ENCODE data around the gene PRCP.

Gene PRCP

GRCh38 chr11:82873919-82874333 is 26.3 kb downstream of the PRCP start:
- DNase-seq = no peak
- no peak overlapping the region for H3K27ac ChIP-seq (ENCODE audit: insufficient read depth, low read length, poor library complexity, severe bottlenecking)
- H3K4me1 ChIP-seq (ENCODE audit: control insufficient read depth, insufficient read depth, low read length, poor library complexity, severe bottlenecking) = peaks cover 16% of the 10 kb centered on the region
- peak overlapping the region; percentile 7 for H3K4me3 ChIP-seq (ENCODE audit: insufficient read depth, low read depth, low read length, poor library complexity, severe bottlenecking)
- H3K9me3 ChIP-seq (ENCODE audit: control insufficient read depth, low read length) = no peaks in the 10 kb centered on the region
- no peaks in the 10 kb centered on the region for H3K36me3 ChIP-seq (ENCODE audit: control insufficient read depth, insufficient read depth, low read length)
- H3K27me3 ChIP-seq (replicated peaks; ENCODE audit: control insufficient read depth, insufficient read depth, low read length, poor library complexity, severe bottlenecking) = no peaks in the 10 kb centered on the region

GRCh38 chr11:82872377-82873150 is 27.7 kb downstream of the PRCP start:
- Histone ChIP-seq H3K27ac (ENCODE audit: insufficient read depth, low read length, poor library complexity, severe bottlenecking) (no peak overlapping the region), H3K4me3 (ENCODE audit: insufficient read depth, low read depth, low read length, poor library complexity, severe bottlenecking) (no peak overlapping the region), H3K27me3 (replicated peaks; ENCODE audit: control insufficient read depth, insufficient read depth, low read length, poor library complexity, severe bottlenecking) (no peaks in the 10 kb centered on the region), H3K4me1 (ENCODE audit: control insufficient read depth, insufficient read depth, low read length, poor library complexity, severe bottlenecking) (peaks cover 16% of the 10 kb centered on the region), H3K36me3 (ENCODE audit: control insufficient read depth, insufficient read depth, low read length) (no peaks in the 10 kb centered on the region), H3K9me3 (ENCODE audit: control insufficient read depth, low read length) (no peaks in the 10 kb centered on the region)
- no peak for DNase-seq

- Histone ChIP-seq H3K4me1 (ENCODE audit: control insufficient read depth, insufficient read depth, low read length, poor library complexity, severe bottlenecking) (peaks cover 16% of the 10 kb centered on the region), H3K27me3 (replicated peaks; ENCODE audit: control insufficient read depth, insufficient read depth, low read length, poor library complexity, severe bottlenecking) (no peaks in the 10 kb centered on the region), H3K27ac (ENCODE audit: insufficient read depth, low read length, poor library complexity, severe bottlenecking) (no peak overlapping the region), H3K4me3 (ENCODE audit: insufficient read depth, low read depth, low read length, poor library complexity, severe bottlenecking) (no peak overlapping the region), H3K9me3 (ENCODE audit: control insufficient read depth, low read length) (no peaks in the 10 kb centered on the region), H3K36me3 (ENCODE audit: control insufficient read depth, insufficient read depth, low read length) (no peaks in the 10 kb centered on the region)
- DNase-seq = no peak
These were observed 28.6 kb downstream of the PRCP start for GRCh38 chr11:82871646-82872045.

GRCh38 chr11:82869657-82870056 is 30.6 kb downstream of the PRCP start:
- no peak overlapping the region for H3K27ac ChIP-seq (ENCODE audit: insufficient read depth, low read length, poor library complexity, severe bottlenecking)
- DNase-seq = no peak
- H3K9me3 ChIP-seq (ENCODE audit: control insufficient read depth, low read length) = no peaks in the 10 kb centered on the region

GRCh38 chr11:82867495-82868082 is 32.6 kb downstream of the PRCP start:
- Histone ChIP-seq H3K27me3 (replicated peaks; ENCODE audit: control insufficient read depth, insufficient read depth, low read length, poor library complexity, severe bottlenecking) (no peaks in the 10 kb centered on the region), H3K27ac (ENCODE audit: insufficient read depth, low read length, poor library complexity, severe bottlenecking) (no peak overlapping the region), H3K4me3 (ENCODE audit: insufficient read depth, low read depth, low read length, poor library complexity, severe bottlenecking) (no peak overlapping the region), H3K4me1 (ENCODE audit: control insufficient read depth, insufficient read depth, low read length, poor library complexity, severe bottlenecking) (peaks cover under 1% of the 10 kb centered on the region), H3K9me3 (ENCODE audit: control insufficient read depth, low read length) (no peaks in the 10 kb centered on the region), H3K36me3 (ENCODE audit: control insufficient read depth, insufficient read depth, low read length) (no peaks in the 10 kb centered on the region)
- DNase-seq = peak; percentile 17 to 68 (median 36)

More at GRCh38 chr11:82869657-82870056, 30.6 kb downstream of the PRCP start:
- Histone ChIP-seq H3K4me3 (ENCODE audit: insufficient read depth, low read depth, low read length, poor library complexity, severe bottlenecking) (no peak overlapping the region), H3K27me3 (replicated peaks; ENCODE audit: control insufficient read depth, insufficient read depth, low read length, poor library complexity, severe bottlenecking) (no peaks in the 10 kb centered on the region), H3K4me1 (ENCODE audit: control insufficient read depth, insufficient read depth, low read length, poor library complexity, severe bottlenecking) (peaks cover 16% of the 10 kb centered on the region), H3K36me3 (ENCODE audit: control insufficient read depth, insufficient read depth, low read length) (no peaks in the 10 kb centered on the region)

GRCh38 chr11:82865841-82866240 is 34.4 kb downstream of the PRCP start:
- no peak for DNase-seq
- no peaks in the 10 kb centered on the region for H3K27me3 ChIP-seq (replicated peaks; ENCODE audit: control insufficient read depth, insufficient read depth, low read length, poor library complexity, severe bottlenecking)
- no peaks in the 10 kb centered on the region for H3K4me1 ChIP-seq (ENCODE audit: control insufficient read depth, insufficient read depth, low read length, poor library complexity, severe bottlenecking)
- no peaks in the 10 kb centered on the region for H3K9me3 ChIP-seq (ENCODE audit: control insufficient read depth, low read length)
- no peak overlapping the region for H3K27ac ChIP-seq (ENCODE audit: insufficient read depth, low read length, poor library complexity, severe bottlenecking)
- H3K4me3 ChIP-seq (ENCODE audit: insufficient read depth, low read depth, low read length, poor library complexity, severe bottlenecking) = no peak overlapping the region
- no peaks in the 10 kb centered on the region for H3K36me3 ChIP-seq (ENCODE audit: control insufficient read depth, insufficient read depth, low read length)

- Histone ChIP-seq H3K4me3 (ENCODE audit: insufficient read depth, low read depth, low read length, poor library complexity, severe bottlenecking) (no peak overlapping the region), H3K36me3 (ENCODE audit: control insufficient read depth, insufficient read depth, low read length) (no peaks in the 10 kb centered on the region), H3K27me3 (replicated peaks; ENCODE audit: control insufficient read depth, insufficient read depth, low read length, poor library complexity, severe bottlenecking) (no peaks in the 10 kb centered on the region), H3K4me1 (ENCODE audit: control insufficient read depth, insufficient read depth, low read length, poor library complexity, severe bottlenecking) (no peaks in the 10 kb centered on the region), H3K9me3 (ENCODE audit: control insufficient read depth, low read length) (no peaks in the 10 kb centered on the region), H3K27ac (ENCODE audit: insufficient read depth, low read length, poor library complexity, severe bottlenecking) (no peak overlapping the region)
- DNase-seq = no peak
These were observed 36.0 kb downstream of the PRCP start for GRCh38 chr11:82864268-82864667.

GRCh38 chr11:82863209-82863608 is 37.0 kb downstream of the PRCP start:
- DNase-seq = no peak
- H3K27ac ChIP-seq (ENCODE audit: insufficient read depth, low read length, poor library complexity, severe bottlenecking) = no peak overlapping the region
- H3K9me3 ChIP-seq (ENCODE audit: control insufficient read depth, low read length) = no peaks in the 10 kb centered on the region
- no peak overlapping the region for H3K4me3 ChIP-seq (ENCODE audit: insufficient read depth, low read depth, low read length, poor library complexity, severe bottlenecking)
- no peaks in the 10 kb centered on the region for H3K36me3 ChIP-seq (ENCODE audit: control insufficient read depth, insufficient read depth, low read length)
- no peaks in the 10 kb centered on the region for H3K4me1 ChIP-seq (ENCODE audit: control insufficient read depth, insufficient read depth, low read length, poor library complexity, severe bottlenecking)
- H3K27me3 ChIP-seq (replicated peaks; ENCODE audit: control insufficient read depth, insufficient read depth, low read length, poor library complexity, severe bottlenecking) = no peaks in the 10 kb centered on the region

- DNase-seq = no peak
- Histone ChIP-seq H3K27ac (ENCODE audit: insufficient read depth, low read length, poor library complexity, severe bottlenecking) (no peak overlapping the region), H3K4me3 (ENCODE audit: insufficient read depth, low read depth, low read length, poor library complexity, severe bottlenecking) (no peak overlapping the region), H3K27me3 (replicated peaks; ENCODE audit: control insufficient read depth, insufficient read depth, low read length, poor library complexity, severe bottlenecking) (no peaks in the 10 kb centered on the region), H3K36me3 (ENCODE audit: control insufficient read depth, insufficient read depth, low read length) (no peaks in the 10 kb centered on the region), H3K9me3 (ENCODE audit: control insufficient read depth, low read length) (no peaks in the 10 kb centered on the region), H3K4me1 (ENCODE audit: control insufficient read depth, insufficient read depth, low read length, poor library complexity, severe bottlenecking) (no peaks in the 10 kb centered on the region)
These were observed 37.9 kb downstream of the PRCP start for GRCh38 chr11:82862379-82862778.

- no peaks in the 10 kb centered on the region for H3K36me3 ChIP-seq (ENCODE audit: control insufficient read depth, insufficient read depth, low read length)
- H3K9me3 ChIP-seq (ENCODE audit: control insufficient read depth, low read length) = no peaks in the 10 kb centered on the region
- no peaks in the 10 kb centered on the region for H3K27me3 ChIP-seq (replicated peaks; ENCODE audit: control insufficient read depth, insufficient read depth, low read length, poor library complexity, severe bottlenecking)
- no peak for DNase-seq
- H3K27ac ChIP-seq (ENCODE audit: insufficient read depth, low read length, poor library complexity, severe bottlenecking) = no peak overlapping the region
- H3K4me3 ChIP-seq (ENCODE audit: insufficient read depth, low read depth, low read length, poor library complexity, severe bottlenecking) = no peak overlapping the region
- no peaks in the 10 kb centered on the region for H3K4me1 ChIP-seq (ENCODE audit: control insufficient read depth, insufficient read depth, low read length, poor library complexity, severe bottlenecking)
These were observed 40.5 kb downstream of the PRCP start for GRCh38 chr11:82859750-82860149.

Data from effector memory CD4-positive, alpha-beta T cell (primary cell).